GM18870 (cell line): ENCODE results near the gene C1orf232.

Experiments used
- ATAC-seq: cut with Tn5 transposase; IDR thresholded peaks from one replicate; pipeline ENCODE4 v1.9.1; 2021; ENCODE audit warnings: moderate library complexity; ENCODE audit not compliant: unreplicated experiment

The C1orf232 gene

GRCh38 chr1:26125382-26125781, 43.4 kb downstream of the C1orf232 start:
- no peak for ATAC-seq

DNA sequence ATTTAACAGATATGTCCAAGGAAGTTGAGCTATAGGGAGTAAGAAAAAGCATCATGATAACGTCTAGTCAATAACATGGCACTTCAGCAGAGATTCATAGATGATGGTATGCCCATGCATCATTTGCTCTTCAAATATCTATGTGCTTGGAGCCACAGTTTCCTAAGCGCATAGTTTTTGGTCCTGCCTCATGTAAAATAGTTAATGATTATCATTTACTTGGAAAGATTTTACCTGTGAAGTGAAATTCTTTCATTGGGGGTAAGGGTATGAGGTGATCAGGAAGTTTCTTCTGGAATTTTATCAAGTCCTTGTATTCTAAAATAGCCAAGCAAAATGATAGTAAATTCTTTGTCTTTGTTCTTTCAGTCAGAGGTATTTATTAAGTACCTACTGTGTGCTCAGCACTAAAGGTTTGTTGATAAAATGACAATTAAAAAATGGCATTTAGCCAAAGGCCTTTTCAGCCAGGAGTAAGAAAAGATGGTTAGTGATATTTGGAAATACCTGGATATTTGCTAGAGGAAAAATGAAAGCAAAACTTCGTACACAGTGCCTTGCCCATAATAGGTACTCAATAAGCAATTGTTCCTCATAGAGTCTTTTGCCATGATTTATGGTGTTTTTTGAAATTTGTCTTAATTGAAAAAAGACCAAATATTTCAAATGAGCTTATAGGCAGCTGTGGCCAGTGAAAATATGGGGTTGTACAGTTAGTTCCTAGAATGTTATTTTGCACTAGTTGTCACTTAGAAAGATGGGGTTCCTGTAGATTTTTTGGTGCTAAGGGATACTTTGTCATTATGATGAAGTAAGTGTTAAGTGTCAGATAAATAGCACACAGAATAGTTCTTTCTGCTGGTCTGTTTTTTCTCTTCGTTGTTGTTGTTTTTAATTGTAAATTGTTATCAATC, 44.1 kb downstream of the C1orf232 start:
- ATAC-seq: no peak

- no peak for ATAC-seq
Observed at GRCh38 chr1:26122988-26123973, 45.5 kb downstream of the C1orf232 start.

- no peak for ATAC-seq
Observed at GRCh38 chr1:26121854-26122773, 46.6 kb downstream of the C1orf232 start.

DNA sequence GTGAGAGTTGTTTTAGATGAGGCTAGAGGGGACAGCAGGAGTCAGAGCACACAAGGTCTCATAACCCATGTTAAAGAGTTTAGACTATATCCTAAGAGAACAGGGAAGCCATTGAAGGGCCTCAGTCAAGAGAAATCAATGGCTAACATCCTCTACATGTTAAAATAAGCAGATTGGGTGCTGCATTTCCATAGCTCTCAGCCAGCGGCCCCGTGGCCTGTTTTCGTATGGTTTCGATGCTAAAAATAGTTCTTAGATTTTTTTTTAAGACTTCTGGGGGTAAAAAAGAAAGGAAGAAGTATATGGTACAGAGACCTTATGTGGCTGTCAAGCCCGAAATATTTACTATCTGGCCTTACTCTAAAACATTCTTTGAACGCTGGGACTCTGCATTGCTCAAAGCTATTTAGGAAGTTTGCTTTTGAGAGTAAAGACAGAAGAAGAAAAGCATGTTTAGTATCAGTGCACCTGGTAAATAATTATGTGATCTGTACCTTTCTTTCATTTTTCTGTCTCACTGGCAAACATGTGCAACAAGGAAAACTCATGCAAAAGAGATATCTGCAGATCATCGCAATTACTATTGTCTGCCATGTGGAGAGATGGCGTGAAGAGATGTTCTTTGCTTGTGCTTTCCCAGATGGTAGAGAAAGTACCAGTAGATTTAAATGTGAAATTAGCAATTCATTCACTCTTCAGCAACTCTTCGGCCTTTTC, 48.7 kb downstream of the C1orf232 start:
- ATAC-seq: no peak

DNA sequence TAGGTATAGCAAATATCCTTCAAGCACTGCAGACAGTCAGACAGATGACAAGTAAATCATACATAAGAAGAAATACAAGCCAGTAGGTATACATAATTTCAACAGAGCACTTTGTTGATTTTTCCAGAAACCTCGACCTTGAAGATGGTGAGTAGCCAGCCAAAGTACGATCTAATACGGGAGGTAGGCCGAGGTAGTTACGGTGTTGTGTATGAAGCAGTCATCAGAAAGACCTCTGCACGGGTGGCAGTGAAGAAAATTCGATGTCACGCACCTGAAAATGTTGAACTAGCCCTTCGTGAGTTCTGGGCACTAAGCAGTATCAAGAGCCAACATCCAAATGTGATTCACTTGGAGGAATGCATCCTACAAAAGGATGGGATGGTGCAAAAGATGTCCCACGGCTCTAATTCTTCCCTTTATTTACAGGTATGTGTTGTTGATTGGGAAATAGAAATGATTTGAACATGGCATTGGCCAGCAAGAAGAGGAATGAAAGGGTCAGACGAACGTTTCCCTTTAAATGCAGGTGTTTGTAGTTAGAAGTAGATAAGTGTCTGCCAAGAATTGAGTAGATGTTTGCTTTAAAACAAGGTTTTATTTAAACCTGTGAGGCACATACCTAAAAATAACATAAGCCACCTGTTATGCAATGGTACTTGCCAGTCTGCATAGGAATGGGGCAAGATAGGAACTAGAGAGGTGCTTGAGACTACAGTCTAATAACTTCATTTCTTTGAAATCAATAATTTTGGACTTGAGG, 54.4 kb downstream of the C1orf232 start:
- ATAC-seq: no peak
